VCaP (cell line): Measurements from ENCODE around the gene SKP1.

Experiments used
- H3K27ac ChIP-seq: fragments of 450-650 bp; 2 replicates; pipeline ENCODE4 v1.5.1; 2017
- TF ChIP-seq, protein P1 (sequence below): fragments of 450-650 bp; conservative IDR thresholded peaks from 2 replicates; pipeline ENCODE4 v1.5.1; 2017; ENCODE audit warnings: mild to moderate bottlenecking, moderate library complexity

SKP1 gene

DNA sequence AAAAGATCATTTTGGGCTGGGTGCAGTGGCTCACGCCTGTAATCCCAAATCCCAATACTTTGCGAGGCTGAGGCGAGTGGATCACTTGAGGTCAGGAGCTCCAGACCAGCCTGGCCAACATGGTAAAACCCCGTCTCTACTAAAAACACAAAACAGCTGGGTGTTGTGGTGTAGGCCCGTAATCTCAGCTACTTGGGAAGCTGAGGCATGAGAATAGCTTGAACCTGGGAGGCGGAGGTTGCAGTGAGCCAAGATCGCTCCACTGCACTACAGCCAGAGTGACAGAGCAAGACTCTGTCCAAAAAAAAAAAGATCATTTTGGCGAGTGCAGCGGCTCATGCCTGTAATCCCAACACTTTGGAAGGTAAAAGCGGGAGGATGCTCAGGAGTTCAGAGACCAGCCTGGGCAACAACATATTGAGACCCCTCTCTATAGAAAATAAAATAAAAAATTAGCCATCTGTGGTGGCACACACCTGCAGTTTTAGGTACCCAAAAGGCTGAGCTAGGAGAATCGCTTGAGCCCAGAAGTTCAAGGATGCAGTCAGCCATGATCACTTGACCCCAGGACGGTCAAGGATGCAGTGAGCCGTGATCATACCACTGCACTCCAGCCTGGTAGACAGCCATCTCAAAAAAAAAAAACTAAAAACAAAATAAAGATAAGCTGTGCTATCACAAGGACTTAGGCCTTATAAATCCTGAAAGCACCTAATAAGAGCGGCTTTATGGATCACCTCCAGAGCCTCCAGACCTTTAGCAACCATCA, 32.9 kb upstream of the SKP1 start:
- no peak overlapping the region for H3K27ac ChIP-seq
- TF ChIP-seq, protein P1, sequence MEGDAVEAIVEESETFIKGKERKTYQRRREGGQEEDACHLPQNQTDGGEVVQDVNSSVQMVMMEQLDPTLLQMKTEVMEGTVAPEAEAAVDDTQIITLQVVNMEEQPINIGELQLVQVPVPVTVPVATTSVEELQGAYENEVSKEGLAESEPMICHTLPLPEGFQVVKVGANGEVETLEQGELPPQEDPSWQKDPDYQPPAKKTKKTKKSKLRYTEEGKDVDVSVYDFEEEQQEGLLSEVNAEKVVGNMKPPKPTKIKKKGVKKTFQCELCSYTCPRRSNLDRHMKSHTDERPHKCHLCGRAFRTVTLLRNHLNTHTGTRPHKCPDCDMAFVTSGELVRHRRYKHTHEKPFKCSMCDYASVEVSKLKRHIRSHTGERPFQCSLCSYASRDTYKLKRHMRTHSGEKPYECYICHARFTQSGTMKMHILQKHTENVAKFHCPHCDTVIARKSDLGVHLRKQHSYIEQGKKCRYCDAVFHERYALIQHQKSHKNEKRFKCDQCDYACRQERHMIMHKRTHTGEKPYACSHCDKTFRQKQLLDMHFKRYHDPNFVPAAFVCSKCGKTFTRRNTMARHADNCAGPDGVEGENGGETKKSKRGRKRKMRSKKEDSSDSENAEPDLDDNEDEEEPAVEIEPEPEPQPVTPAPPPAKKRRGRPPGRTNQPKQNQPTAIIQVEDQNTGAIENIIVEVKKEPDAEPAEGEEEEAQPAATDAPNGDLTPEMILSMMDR: no peak

DNA sequence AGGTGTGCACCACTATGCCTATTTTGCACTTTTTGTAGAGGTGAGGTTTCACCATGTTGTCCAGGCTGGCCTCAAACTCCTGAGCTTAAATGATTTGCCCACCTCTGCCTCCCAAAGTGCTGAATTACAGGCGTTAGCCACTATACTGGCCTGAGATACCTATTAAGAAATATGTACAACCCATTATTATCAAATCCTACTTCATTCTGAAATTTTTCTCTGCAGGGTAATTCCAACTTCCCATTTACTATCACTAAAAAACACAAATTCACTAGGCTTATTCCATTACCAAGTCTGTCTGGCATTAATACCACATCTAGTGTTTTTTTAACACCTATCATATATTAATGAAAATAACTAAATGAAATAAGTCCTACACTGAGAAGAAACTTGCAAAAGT, 30.9 kb upstream of the SKP1 start:
- H3K27ac ChIP-seq: no peak overlapping the region
- TF ChIP-seq, protein P1: no peak

DNA sequence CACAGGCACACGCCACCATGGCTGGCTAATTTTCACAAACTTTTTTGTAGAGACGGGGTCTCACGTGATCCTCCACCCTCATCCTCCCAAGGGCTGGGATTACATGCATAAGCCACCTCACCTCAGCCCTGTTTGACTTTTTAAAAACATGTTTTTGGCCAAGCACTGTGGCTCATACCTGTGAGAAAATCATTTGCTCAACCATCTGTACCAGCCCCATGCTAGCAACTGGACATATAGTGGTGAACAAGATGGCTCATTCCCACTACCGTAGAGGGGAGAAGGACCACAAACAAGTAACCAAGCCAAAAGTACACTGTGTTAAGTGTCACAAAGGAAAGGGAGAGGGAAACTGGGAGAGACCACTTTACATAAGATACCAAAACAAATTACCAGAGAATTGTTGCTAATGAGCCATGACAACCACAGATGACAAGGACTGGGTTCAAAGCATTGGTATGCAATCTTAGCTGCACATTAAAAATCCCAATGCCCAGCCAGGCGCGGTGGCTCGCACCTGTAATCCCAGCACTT, 29.9 kb upstream of the SKP1 start:
- TF ChIP-seq, protein P1: no peak
- H3K27ac ChIP-seq: no peak overlapping the region

DNA sequence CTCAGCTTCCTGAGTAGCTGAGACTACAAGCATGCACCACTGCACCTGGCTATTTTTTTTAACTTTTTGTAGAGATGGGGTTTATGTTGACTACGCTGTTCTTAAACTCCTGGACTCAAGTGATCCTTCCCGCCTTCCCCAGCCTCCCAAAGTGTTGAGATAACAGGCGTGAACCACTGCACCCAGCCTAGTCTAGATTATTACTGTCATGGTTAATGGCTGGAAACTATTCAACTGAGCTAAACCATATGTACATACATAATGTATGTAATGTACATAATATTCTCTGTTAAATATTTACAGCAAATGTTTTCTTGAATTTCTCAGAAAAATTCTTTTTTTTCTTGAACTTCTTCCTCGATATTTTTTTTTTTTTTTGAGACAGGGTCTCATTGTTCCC, 27.8 kb upstream of the SKP1 start:
- H3K27ac ChIP-seq: no peak overlapping the region
- TF ChIP-seq, protein P1: no peak

DNA sequence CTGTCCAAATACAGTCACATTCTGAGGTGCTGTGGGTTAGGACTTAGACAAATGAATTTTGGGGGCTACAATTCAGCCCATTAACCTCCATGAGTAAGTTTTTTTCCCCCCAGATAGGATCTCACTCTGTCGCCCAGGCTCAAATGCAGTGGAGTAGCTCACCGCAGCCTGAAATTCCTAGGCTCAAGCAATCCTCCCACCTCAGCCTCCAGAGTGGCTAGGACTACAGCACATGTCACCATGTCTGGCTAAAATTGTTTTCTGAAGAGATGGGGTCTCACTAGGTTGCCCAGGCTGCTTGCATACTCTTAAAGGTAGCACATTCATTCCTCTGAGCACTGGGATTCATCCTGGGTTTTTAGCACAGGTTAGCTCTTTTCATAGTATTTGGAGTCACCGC, 26.9 kb upstream of the SKP1 start:
- TF ChIP-seq, protein P1: no peak
- no peak overlapping the region for H3K27ac ChIP-seq

DNA sequence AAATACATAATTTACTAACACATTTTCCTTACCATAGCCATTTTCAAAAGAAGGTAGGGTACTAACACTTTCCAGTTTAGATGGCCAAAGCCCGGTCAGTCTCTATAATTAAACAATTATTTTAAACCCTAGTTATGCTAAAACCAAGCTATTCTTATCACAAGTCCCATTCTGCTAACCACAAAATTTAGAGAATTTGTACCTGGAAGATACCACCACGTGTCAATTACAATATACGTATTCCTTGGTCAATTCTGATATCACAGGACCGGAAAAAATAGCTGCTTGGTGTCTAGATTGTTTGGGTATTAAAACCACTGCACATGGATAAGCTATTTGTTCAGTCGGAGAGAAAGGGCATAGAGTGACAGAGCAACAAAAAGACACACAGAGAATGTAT, 18.9 kb upstream of the SKP1 start:
- TF ChIP-seq, protein P1: no peak
- no peak overlapping the region for H3K27ac ChIP-seq

DNA sequence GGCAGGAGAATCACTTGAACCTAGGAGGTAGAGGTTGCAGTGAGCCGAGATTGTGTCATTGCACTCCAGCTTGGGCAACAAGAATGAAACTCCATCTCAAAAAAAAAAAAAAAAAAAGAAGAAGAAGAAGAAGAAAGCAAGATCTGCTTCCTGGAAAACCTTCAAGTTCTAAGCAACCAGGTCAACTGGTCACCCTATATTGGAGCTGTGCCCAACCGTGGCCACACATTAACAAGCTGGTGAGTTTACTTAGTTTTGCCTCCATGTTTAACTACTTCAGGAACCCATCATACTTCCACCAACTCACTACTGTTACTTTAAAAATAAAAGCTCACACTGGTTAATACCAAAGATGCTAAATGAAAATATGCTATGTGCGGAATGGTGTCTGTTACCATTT, 12.3 kb upstream of the SKP1 start:
- TF ChIP-seq, protein P1: no peak
- no peak overlapping the region for H3K27ac ChIP-seq
